Midbrain (tissue), 1 donor: Measurements from ENCODE around the gene SLC1A1.
"Not testable (repeated sequence)": the region's sequence is repeated elsewhere in the genome, so short reads cannot be mapped to it uniquely, and the experiment has no call there.

Source experiments
- DNase-seq: peaks from one replicate; lab custom pipeline; 2025; lab: John Stamatoyannopoulos, UW

Gene SLC1A1

DNA sequence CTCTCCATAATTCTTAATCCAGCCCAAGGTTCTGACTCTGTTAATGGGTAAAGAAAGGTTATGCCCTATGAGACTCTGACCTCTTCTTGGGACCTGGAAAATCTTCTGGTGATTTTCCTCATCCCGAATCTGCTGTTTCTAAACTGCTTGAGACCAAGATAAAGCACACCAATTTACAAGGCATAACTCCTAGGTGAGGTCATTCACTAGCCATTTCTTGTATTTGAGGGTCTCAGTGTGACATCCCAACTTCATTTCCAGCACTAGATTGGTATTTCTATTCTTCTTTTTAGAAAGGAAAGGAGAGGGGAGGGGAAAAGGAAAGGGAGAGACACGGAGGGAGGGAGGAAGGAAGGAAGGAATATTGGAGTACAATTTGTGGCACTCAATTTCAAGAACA lies 51.6 kb downstream of the SLC1A1 start:
- no peak for DNase-seq

DNA sequence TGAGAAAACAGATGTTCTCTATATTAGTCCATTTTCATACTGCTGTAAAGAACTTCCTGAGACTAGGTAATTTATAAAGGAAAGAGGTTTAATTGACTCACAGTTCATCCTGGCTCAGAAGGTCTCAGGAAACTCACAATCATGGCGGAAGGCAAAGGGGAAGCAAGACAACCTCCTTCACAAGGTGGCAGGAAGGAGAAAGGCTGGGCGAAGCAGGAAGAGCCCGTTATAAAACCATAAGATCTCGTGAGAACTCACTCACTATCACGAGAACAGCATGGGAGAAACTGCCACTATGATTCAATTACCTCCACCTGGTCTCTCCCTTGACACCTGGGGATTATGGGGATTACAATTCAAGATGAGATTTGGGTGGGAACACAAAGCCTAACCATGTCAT lies 54.4 kb downstream of the SLC1A1 start:
- DNase-seq, result not testable (repeated sequence)

DNA sequence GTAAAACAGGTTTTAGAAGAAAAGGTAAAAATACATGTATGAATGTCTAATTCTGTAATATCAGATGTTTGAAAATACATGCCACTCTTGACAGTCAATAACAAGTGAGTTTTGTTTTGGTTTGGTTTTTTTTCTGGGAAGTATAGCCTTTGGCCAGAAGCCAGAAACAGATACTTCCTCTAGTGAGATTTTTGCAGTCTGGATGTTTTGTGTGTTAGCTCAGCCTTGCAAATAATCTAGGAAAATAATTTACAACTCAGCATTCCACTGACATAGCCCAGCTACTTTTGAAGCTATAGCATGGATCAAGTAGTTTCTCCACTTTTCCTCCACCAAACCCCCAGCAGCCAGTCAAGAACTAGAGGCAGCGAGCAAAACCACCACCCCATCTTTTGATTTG lies 56.7 kb downstream of the SLC1A1 start:
- no peak for DNase-seq

DNA sequence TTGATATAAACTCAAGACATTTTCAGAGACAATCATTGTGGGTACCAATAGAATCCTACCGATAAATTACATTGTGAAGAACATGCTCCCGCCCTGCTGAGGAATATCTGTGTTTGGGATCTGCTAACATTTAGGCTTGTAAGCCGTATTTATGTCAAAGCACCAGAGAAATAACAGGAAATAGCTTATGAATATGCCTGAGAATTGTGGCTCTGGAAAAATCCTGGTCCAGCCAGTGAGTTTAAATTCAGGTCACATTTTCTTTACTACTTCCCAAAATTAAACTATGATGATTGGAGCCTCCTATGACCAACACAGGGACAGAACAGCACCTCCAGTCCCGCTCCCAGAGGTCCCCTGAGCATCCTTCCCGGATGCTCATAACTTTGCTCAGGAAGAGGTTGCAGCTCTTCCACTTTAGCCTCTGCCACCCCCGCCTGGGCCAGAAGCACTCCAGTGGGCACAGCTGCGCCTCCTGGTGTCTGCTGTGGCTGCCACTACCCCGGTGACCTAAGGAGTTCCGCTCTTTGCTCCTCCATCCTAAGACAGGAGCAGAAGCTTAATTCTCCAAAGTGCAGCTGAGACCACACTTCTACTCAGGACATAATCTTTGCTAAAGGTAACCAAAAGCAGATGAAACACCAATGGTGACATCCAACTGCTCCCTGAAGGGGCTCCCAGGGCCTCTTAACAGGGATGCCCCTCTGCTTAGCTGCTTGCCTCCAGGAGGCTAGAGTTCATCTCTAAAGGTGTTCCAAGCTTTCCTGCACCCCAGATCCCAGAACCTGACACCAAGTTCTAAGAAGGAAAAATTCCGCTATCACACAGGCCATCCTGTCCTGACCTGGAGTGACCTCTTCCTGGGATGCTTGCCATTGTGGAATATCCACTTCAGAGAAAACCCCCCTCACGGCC lies 58.8 kb downstream of the SLC1A1 start:
- no peak for DNase-seq

DNA sequence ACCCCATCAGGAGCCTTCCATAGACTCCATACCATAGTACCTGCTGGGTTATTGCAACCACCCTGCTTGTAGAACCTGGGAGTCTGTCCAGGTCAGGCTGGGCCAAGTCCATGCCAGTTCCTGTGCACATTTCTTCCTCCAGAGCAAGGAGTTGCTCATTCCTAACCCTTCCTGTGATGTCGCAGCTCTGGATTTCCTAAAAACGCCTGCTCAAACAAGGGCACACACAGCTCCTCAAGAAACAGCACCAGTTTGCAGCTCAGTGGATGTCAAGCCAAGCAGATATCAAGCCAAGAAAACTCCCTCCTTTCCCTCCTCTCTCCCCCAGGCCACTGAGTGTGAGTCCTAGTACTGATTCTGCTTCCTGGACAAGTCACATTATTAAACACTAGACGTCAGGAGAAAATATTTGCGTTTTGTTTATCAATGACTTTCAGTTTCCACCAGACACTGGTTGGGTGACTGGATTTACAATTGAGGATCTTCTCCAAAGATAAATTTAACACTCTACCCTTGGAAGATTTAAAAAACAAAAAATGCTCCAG lies 59.6 kb downstream of the SLC1A1 start:
- no peak for DNase-seq

DNA sequence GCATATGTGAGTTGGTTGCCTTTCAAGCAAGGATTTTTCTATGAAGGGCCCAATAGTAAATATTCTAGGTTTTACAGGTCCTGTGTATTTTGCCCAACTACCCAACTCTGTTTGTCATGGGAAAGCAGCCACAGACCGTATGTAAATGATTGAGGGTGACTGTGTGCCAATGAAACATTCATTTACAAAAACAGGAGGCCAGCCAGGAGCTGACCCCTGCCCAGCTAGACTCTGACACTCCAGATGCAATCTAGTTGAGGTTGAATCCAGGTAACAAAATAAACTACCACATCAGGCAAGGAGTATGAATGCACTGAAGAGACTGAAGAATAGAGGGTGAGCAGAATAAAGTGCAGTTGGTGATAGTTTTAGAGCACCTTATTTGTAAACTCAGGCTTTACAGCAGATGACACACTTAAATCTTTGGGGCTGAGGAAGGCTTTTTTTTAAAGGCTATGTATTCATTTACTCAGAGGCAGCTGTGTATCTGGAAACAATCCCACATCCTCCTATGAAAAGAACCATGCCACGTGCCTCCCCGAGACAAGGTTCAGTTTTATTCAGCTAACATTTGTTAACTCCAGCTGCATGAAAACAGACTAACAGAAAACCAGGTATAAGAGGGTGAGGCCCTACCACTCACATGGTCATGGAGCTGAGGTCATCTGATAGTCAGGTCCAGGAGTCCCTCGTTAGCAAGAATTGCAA lies 60.7 kb downstream of the SLC1A1 start:
- no peak for DNase-seq

DNA sequence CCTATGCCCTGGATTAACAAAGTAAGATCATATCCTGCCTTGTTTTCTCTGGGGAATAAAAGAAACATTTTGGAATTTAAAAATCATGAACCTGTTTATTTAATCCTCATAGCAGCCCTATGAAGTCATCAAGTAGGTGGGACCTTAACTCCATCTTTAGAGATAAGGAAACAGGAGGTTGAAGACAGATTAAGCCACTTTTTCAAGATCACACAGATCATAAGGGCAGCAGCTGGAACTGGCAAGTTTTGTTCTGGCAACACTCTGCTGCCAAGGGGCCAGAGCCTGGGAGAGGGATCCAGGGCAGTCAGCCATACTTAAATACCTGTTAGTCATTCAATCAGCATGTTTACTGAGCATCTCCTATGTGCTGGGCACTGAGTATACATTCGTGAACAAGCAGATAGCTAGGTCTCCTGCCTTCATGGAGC lies 63.7 kb downstream of the SLC1A1 start:
- DNase-seq, result no peak

DNA sequence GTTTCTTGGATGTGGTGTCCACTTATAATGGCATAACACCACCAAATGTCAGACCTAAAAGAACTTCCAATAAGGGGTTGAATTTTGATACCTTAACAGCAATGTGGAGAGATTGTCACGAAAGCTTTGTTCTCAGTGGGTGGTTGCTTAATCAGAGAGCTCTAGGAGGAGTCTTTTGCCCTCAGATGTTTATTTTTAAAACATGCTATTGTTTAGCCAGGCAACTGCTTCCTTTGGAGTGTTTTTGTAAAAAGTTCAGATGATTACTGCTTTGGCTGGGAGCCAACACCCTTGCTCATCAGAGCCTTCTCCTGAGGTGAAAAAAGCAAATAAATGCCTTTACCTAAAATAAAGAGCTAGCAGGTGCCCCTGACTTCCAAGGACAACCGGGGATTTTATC lies 65.0 kb downstream of the SLC1A1 start:
- no peak for DNase-seq

DNA sequence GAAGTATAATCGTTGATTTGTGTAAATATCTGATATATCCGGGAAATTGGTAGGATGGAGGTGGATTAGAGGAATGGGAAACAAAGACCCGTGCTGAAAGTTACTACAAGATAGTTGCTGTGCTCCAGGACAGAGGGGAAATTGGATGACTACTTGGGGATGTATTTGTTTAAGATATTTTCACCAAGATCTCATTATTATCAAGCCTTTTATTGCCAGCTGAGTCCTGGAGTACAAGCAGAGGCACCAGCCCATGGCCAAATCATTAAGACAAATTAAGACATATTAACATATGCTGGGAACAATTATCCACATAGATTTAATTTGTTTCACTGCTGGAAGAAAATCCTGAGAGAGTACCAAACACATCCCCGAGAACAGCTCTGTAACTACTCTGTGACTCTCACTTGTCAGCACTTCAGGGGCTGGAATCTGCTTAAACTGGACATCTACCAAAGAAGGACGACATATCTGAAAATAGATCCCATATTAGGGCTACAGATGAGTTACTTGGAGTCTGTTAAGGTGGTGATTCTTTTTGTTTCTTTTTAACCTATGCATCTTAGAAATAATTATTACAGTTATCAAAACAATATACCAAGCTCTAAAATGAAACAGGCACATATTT lies 68.2 kb downstream of the SLC1A1 start:
- no peak for DNase-seq

DNA sequence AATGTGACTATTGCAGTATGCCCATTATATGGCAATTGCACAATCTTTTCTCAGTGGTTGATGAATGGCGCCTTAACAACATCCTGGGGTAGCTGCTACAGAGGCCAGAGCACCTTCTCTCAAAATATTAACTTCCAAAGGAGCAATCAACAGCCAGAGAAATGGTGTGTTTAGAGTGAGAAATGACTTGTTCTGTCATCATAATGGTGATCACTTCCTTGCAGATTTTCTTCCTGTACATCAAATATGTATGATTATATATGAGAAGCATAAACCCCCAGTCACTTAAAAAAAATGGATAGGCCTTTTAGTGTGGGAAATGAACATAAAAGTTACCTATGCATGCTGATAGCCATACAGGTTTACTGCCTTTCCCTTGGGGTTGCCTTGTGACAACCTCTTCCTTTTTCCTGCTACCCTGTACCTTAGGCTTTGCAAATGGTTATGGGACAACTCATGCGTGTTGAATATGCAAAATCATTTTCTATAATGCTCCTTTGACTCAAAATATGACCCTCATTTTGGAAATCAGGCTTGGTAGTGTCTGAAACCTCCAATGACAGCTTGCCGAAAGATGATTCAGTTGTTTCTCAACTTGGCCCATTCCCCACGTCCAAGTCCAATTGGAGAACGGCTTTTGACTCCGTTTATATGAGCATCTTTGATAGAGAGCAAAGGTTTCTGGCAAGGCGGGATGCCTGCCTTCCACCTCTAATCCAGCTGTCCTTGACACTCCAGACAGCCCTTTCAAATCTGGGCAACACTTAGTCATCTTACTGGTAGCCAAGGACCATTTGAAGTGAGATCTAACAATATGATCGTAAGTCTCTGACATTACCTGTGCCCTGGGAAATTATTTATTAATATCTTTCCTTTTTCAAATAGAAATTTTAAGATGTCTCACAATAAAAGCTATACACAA lies 69.3 kb downstream of the SLC1A1 start:
- no peak for DNase-seq

DNA sequence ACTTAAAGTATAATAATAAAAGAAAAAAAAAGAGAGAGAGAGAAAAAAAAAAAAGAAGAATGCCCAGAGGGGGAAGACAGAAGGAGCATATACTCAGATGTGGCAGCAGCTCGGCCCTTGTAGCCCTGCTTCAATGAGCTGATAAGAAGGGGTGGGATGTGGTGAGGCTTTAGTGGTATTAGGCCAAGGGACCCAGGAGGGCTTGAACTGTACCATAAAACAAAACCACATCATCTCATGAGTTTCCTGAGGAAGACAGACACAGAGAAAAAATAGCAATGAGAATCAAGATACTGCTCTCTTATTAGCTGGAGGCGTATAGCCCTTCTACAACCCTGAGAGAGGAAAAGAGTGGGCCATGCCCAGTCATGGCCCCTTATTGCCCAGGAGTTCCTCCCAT lies 72.8 kb downstream of the SLC1A1 start:
- no peak for DNase-seq

DNA sequence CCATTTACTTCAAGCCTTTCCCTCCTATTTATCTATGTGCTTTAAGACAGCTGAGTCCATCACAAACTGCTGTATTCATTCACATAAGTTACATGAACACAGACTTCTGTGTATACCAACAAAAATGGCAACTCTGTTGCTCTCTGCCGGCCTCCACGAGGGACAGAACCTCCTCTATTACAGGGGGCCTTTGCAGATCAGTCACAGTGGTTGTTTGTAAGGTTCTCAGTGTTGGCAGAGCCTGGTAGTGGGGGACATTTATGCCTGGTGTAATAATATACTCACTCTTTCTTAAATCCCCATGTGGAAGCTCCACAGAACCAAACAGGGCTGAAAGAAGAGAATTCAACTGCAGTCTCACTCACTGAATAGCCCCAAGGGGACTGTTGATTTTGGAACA lies 76.5 kb downstream of the SLC1A1 start:
- peak; percentile 15 for DNase-seq

DNA sequence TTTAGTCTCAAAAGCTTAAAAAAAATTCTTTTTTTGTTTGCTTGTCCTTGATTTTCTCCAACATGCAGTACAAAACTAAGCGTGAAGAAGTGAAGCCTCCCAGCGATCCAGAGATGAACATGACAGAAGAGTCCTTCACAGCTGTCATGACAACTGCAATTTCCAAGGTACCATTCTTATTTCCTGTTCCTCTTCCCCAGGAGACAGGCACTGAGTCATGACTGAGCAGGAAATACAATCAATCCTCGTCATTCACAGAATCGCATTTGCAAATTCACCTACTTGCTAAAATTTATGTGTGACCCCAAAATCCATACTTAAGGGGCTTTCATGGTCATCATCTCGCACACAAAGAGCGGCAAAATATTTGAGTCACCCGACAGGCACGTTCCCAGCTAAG lies 77.3 kb downstream of the SLC1A1 start:
- no peak for DNase-seq

DNA sequence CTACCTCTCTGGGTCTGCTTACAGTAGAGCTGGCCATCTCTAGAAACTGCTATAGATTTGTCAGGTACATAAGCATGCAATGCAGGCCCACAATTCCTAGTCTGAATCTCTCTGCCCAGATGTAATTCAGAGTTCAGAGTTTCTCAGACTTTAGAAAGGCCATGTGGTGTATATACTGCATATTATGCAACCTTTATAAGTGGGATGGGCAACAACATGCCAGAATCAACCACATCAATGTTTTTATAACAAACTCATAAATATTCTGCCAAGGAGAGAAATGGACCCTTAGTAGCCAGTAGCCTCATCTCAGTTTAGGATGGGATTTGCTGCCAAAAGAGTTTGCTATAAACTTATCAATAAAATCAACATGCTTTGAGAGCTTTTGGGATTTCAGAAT lies 78.8 kb downstream of the SLC1A1 start:
- no peak for DNase-seq

DNA sequence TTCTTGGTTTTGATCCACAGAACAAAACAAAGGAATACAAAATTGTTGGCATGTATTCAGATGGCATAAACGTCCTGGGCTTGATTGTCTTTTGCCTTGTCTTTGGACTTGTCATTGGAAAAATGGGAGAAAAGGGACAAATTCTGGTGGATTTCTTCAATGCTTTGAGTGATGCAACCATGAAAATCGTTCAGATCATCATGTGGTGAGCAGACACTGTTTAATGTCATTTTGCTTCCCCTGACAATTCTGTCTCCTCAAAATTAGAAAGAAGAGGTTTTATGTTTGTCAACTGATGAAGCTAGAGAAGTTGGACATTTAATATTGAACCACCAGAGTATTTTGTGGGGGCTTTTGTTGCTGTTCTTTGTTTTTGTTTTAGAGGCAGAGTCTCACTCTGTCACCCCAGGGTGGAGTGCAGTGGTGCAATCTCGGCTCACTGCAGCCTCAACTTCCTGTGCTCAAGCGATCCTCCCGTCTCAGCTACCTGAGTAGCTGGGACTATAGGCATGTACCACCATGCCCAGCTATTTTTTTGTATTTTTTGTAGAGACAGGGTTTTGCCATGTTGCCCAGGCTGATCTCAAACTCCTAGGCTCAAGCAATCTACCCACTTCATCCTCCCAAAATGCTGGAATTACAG lies 82.0 kb downstream of the SLC1A1 start:
- DNase-seq, result no peak

DNA sequence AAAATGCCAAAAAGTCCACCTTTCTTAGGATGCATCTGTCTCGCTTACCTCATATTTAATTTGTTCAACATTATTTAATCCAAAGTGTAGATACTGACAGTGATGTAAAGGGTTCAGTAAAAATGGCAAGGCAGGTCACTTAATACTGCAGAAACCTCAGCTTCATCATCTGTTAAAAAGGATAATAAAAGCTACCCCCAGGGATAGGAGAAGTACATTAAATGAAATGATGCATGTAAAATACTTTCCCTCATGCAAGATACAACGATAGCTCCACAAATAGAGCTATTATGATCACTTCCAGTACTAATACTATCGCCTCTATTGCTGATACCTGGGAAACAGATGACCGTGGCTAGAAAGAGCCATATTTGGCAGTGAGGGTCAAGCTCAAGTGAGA lies 82.9 kb downstream of the SLC1A1 start:
- no peak for DNase-seq

DNA sequence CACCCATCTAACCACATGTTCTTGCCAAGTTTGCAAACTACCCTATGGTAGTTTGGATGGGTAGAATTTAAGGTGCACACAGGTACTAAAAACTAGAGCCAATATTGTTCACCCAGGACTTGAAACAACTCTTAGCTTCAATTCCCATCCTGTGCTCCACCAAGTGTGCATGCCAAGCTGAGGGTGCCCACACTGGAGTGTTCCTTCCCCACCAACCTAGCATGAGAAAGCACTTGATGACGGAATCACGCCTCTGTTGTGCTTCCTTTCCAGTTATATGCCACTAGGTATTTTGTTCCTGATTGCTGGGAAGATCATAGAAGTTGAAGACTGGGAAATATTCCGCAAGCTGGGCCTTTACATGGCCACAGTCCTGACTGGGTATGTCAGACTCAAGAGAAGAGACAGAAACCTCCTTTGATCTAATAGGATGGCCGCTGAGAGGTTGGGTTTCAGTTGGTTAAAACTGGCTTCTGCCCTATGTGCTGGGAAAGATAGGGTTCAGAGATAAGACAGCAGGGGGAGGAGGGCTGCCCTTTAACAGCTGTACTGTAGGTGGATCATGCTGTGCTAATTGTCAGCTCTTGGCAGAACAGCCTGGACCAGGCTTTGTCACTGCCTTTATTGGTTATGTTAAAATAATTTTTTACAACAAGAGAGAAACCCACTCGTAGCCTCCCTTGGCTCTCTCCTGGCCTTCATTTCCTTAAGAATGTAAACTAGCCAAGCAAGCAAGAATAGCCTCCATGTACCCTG lies 83.5 kb downstream of the SLC1A1 start:
- DNase-seq, result no peak

DNA sequence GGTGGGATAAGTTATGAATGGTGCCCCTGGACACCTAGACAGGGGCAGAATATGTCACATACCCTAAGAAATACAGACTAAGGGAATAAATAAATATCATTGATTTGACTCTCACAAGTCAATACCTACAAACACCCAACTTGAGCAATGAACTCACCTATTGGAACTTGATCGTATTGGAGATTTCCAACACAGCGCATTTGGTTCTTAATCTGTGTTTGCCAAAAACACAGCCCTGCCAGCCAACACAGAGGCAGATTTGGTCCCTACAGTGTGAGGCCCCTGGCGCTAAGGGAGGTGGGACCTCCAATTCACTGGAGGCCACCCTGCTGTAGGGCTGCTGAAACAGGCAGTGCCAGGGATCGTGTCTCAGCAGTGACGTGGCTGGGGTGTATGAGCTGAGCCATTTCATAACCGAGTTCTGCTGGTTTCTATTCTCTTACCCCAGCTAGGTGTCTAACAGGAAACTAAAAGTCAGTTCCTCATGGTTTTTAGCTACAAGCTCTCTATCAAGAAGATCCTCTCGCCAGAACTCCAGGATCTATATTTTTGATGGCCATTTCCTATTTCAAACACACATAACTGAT lies 84.5 kb downstream of the SLC1A1 start:
- no peak for DNase-seq

DNA sequence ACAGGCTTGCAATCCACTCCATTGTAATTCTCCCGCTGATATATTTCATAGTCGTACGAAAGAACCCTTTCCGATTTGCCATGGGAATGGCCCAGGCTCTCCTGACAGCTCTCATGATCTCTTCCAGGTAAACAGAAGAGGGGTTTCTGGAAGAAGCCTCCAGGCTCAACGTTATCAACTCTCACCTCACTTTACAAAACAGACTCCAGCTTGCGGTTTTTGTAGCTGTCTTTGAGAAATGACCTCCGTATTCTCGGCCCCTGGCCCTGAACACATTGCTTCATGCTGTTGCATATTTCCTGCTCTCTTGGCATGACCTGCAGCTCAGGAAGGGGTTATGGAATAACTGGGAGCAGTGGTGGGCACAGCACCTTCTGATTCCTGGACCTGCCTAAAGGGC lies 85.7 kb downstream of the SLC1A1 start:
- no peak for DNase-seq

DNA sequence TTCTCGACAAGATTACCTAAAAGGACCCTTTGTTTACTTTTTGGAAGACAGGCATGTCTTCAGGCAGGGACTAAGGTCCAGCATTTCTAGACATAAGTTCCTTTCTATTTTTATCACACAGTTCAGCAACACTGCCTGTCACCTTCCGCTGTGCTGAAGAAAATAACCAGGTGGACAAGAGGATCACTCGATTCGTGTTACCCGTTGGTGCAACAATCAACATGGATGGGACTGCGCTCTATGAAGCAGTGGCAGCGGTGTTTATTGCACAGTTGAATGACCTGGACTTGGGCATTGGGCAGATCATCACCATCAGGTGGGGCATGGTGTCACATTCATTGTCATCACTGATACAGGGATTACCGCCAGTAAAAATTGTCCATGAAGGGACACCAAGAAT lies 86.2 kb downstream of the SLC1A1 start:
- no peak for DNase-seq
